Kidney epithelial cell (primary cell): ENCODE data around the gene KDM5B. TPM values are rescaled to one million over a fixed set of nuclear protein-coding genes. Genes with fewer than 3 reads are reported as not detected.

Experiments
- DNase-seq: peaks from one replicate; pipeline ENCODE4 v3.0.0-alpha.2; 2010; ENCODE audit warnings: low read depth
- H3K27me3 ChIP-seq: 2 replicates; pipeline ENCODE4 v1.6.0; 2011; ENCODE audit warnings: low read length; ENCODE audit not compliant: control insufficient read depth, insufficient read depth
- H3K36me3 ChIP-seq: 2 replicates; pipeline ENCODE4 v1.5.1; 2011; ENCODE audit warnings: low read length; ENCODE audit not compliant: control insufficient read depth, insufficient read depth
- H3K4me3 ChIP-seq: 2 replicates; pipeline ENCODE4 v1.5.1; 2011; ENCODE audit warnings: low read depth, mild to moderate bottlenecking, control low read depth, low read length
- CTCF ChIP-seq: IDR thresholded peaks from 2 replicates; pipeline ENCODE4 v1.5.1; 2011; ENCODE audit warnings: mild to moderate bottlenecking, moderate library complexity, low read length, control low read depth, inconsistent platforms; ENCODE audit not compliant: insufficient read depth, poor library complexity, severe bottlenecking
- total RNA-seq: library from RNA; depleted of rRNA; stranded (reverse); fragments of >200 nt; gene quantifications from 2 replicates; pipeline ENCODE4 v1.2.3, GENCODE V29; 2015

Gene KDM5B
- total RNA-seq, 1 donor from 2014 or later, result 70.7 TPM

- Histone ChIP-seq H3K36me3 (no peaks in the 10 kb centered on the region), H3K4me3 (no peak overlapping the region), H3K27me3 (peaks cover 16% of the 10 kb centered on the region)
- no peak for TF ChIP-seq CTCF
- DNase-seq, result no peak
These were observed 13.2 kb upstream of the KDM5B start for GRCh38 chr1:202821467-202821866.

- H3K27me3 ChIP-seq, result peaks cover 16% of the 10 kb centered on the region
- H3K36me3 ChIP-seq, result no peaks in the 10 kb centered on the region
- DNase-seq, result no peak
- no peak overlapping the region for H3K4me3 ChIP-seq
- TF ChIP-seq CTCF, result no peak
These were observed 10.6 kb upstream of the KDM5B start for GRCh38 chr1:202818819-202819218.

GRCh38 chr1:202815120-202815519 is 6.9 kb upstream of the KDM5B start:
- DNase-seq, result no peak
- H3K27me3 ChIP-seq, result peaks cover 14% of the 10 kb centered on the region
- no peak for TF ChIP-seq CTCF

GRCh38 chr1:202812176-202813026 is 4.2 kb upstream of the KDM5B start:
- Histone ChIP-seq H3K27me3 (no peaks in the 10 kb centered on the region), H3K4me3 (no peak overlapping the region), H3K36me3 (no peaks in the 10 kb centered on the region)
- TF ChIP-seq CTCF, result no peak
- no peak for DNase-seq

More at GRCh38 chr1:202815120-202815519, 6.9 kb upstream of the KDM5B start:
- H3K36me3 ChIP-seq, result no peaks in the 10 kb centered on the region
- H3K4me3 ChIP-seq, result no peak overlapping the region

GRCh38 chr1:202811296-202812175 is 3.3 kb upstream of the KDM5B start:
- Histone ChIP-seq H3K36me3 (no peaks in the 10 kb centered on the region), H3K4me3 (peak overlapping the region; percentile 72), H3K27me3 (no peaks in the 10 kb centered on the region)
- no peak for TF ChIP-seq CTCF
- no peak for DNase-seq
